GM12801 (cell line): ENCODE results near the gene INHA.

Experiments
- CTCF ChIP-seq: IDR thresholded peaks from one replicate; pipeline ENCODE4 v1.5.1; 2011; ENCODE audit warnings: control low read depth; ENCODE audit not compliant: insufficient read length; ENCODE audit errors: extremely low read depth

The INHA gene

GRCh38 chr2:219592736-219593135 lies 20.6 kb downstream of the INHA start:
- TF ChIP-seq CTCF = no peak

- no peak for TF ChIP-seq CTCF
Observed at GRCh38 chr2:219593154-219593553, 21.0 kb downstream of the INHA start.

- no peak for TF ChIP-seq CTCF
Observed at GRCh38 chr2:219595256-219595655, 23.1 kb downstream of the INHA start.

DNA sequence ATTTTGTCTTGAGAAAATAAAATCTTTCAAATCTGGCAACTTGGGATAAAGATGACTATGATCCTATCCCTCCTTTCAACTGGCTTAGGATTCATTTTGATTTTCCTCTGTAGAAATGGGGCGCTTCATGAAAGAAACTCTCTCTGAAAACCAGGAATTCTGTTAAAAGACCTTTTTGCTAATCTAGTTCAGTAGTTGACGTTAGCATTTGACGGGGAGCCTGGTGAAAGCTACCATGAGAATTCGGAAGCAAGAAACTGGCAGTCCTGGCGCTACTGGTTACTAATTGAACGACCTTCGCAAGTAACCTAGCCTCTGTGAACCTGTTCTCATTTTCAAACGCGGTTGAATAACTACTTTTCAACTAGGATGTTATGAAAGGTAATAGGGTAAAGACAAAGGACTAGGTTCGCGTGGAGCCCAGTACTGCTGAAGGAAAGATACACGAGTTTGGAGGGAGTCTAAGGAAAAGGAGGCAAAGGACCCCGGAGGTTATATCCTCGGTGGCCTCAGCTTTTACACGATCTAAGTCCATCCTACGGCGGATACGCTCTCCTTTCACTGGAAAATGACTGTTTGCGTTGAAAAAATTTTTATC lies 24.9 kb downstream of the INHA start:
- no peak for TF ChIP-seq CTCF

DNA sequence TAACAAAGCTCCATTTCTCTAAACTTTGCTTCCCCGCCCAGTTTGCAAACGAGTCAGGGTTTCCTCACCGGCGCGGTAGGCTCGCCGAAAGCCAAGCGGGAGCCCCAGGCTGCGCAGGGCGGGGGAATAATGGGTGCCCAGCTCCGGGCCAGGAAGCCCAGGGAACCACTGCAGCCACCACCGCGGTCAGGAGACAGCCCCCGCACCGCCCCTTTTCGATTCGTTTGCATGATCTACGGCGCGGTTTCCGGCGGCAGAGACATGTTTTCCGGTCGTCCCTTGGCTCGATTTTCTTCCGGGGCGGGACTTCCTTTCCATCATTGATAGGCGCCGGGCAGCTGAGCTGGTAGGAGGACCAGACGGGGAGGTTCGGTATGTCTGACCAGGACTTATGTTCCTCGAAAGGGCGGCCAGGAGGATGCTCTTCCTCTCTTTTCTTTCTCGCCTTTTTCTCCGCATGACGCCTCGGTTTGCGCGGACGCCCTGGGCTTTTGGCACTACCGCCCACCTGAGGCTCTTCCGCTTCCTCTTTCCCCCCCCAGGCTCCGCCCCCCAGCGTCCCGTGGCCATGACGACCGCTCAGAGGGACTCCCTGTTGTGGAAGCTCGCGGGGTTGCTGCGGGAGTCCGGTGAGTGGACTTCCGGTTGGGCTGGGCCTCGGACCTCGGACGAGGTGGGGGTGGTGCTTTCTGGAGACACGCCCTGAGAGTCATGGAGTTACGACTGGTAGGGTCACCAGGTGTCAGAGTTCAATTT lies 25.6 kb downstream of the INHA start, which contains the start of gene STK11IP:
STK11IP (plus strand) TSS at position 306 of the 756 bp plus-strand sequence; CDS start at position 569, 263 bp downstream.
- no peak for TF ChIP-seq CTCF

DNA sequence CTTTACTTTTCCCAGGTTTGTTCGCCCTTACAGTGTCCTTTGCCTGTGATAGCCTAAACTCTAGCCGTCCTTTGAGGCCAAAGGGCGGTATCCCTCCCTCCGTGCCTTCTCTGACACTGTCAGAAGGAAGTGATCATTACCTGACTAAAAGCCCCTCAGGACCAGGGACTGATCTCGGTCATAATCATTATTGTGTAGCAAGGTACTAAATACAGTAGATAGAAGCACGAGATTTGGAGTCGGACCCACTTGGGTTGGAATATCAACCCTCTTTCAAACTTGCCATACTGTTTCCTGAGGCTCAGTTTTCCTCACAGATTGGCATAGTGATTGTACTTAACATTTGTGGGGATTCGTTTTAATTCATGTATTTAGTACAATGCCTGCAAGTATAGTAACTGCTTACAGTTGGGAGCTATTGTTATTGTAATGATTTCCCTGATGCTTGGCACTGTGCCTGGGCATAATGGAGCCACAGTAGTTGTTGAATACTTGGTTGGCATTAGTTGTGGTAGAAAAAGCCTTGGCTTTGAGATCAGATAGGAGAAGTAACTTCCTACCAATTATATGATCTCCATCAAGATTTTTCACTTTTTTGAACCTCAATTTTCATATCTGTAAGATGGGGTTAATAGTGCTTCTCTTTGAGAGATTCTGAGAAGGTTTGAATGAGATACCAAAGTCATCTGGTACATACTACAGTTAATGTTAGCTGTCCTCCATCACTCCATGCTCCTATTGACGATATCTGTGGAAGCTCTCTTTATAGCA lies 26.4 kb downstream of the INHA start:
- no peak for TF ChIP-seq CTCF

DNA sequence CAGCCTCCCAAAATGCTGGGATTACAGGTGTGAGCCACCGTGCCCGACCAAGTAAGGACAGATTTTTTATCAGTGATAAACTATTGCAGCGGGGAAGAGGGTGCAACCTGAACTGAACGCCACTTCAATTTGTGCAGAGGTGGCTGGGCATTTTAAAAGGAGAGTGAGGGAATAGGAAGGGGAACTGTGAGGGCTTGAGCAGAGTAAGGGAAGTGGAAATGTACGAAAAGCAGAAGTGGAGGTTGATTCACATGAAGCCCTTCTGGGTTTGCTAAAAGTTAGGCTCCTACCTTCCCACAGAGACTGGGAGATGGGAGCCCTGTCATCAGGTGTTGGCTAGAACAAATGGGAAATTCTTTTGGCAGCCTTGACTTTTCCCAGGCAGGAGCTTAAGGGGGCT lies 31.7 kb downstream of the INHA start:
- TF ChIP-seq CTCF = no peak
